ENCODE results near the gene PLEKHM3.

DNA sequence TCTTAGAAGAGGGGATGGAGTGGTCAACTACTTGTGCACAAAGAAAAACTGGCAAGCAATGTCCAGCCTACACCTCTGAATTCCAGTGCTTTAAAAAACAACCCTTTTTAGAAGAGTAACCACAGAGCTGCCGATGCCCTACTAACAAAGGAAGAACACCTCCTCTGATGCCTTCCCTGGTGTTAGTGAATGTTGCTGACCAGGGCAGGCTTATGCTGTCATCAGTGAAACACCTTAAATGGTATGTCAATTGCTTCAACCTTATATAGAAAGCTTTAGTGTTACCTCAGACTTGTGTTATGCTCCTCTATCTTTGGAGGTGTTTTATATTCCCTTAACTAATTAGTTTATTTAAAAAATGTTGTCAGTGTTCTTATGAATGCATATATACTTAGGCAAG, 175.9 kb downstream of the PLEKHM3 start:
- TF ChIP-seq ARNT (IDR thresholded peaks at IDR 0.05): no peak
- no peak for TF ChIP-seq TARDBP (IDR thresholded peaks at IDR 0.05)
- TF ChIP-seq SP1 (IDR thresholded peaks at IDR 0.05): no peak
- TF ChIP-seq FOXM1 (IDR thresholded peaks at IDR 0.05; ENCODE audit: borderline replicate concordance): no peak
- TF ChIP-seq, protein P1, sequence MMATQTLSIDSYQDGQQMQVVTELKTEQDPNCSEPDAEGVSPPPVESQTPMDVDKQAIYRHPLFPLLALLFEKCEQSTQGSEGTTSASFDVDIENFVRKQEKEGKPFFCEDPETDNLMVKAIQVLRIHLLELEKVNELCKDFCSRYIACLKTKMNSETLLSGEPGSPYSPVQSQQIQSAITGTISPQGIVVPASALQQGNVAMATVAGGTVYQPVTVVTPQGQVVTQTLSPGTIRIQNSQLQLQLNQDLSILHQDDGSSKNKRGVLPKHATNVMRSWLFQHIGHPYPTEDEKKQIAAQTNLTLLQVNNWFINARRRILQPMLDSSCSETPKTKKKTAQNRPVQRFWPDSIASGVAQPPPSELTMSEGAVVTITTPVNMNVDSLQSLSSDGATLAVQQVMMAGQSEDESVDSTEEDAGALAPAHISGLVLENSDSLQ (IDR thresholded peaks at IDR 0.05): no peak
- no peak for TF ChIP-seq FOXK2 (IDR thresholded peaks at IDR 0.05)
- no peak for TF ChIP-seq FOXA1 (IDR thresholded peaks at IDR 0.05)
- no peak for TF ChIP-seq NFRKB (IDR thresholded peaks at IDR 0.05)

All from HEK293T (cell line).